Measurements from ENCODE around the gene CCDC192. TPM values are rescaled to one million over a fixed set of nuclear protein-coding genes. Genes with fewer than 3 reads are reported as not detected.
A peak's percentile ranks its signal among the peaks of the same experiment; 100 is the strongest.

CCDC192 gene
- total and polyA plus RNA-seq, 5 experiments from 2014 or later: not detected

DNA sequence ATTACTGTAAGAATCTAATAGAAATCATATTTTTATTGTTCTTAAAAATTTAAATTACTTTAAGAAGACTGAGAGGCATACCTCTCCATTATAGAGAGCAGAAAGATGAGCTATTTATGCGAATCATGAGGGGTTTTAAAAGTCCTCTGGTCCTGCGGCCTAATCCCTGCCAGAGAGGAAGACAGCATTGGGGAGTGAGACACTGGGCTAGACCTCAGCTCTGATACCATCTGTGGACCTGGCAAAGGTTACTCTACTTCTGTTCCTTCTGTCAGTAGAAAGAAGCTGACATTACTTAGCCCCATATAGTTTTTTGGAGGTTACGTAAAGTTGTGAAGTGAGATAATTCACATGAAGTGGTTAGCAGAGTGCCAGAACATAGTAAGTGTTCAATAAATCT, 103.6 kb downstream of the CCDC192 start:
- Mint-ChIP-seq H3K9me3 (no peaks in the 10 kb centered on the region), H3K4me1 (no peaks in the 10 kb centered on the region), H3K27me3 (peaks cover 0 to 9% (median 0%) of the 10 kb centered on the region in 5 donors), H3K4me3 (no peak overlapping the region), H3K36me3 (no peaks in the 10 kb centered on the region), H3K27ac (no peak overlapping the region)
- POLR2A ChIA-PET: no interaction called here
- no peak for ATAC-seq
- no peak for DNase-seq

DNA sequence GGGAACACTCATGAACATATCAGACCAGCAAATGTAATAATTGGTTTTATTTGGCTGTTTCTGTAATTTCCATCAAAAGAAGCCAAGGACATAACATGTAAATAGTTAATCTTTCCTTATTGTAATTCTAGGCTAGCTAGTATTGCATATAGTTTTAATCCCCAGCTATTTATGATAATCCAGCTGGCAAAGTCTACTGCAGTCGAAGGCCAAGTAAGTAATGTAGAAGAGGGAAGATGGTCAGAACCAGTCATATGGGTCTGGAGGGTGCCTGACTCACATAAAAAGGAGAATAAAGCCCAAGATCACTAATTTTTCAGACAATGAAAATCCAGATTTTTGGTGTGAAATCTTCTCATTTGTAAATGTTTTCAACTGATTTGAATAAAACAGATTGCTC, 106.3 kb downstream of the CCDC192 start:
- no peak overlapping the region for H3K27ac Mint-ChIP-seq
- H3K36me3 Mint-ChIP-seq: no peaks in the 10 kb centered on the region
- POLR2A ChIA-PET: no interaction called here
- H3K9me3 Mint-ChIP-seq: peaks cover 0 to 2% (median 0%) of the 10 kb centered on the region in 9 donors
- no peak overlapping the region for H3K4me3 Mint-ChIP-seq
- DNase-seq (no peak), ATAC-seq (no peak)
- no peaks in the 10 kb centered on the region for H3K4me1 Mint-ChIP-seq
- peaks cover 2 to 20% (median 10%) of the 10 kb centered on the region in 5 donors for H3K27me3 Mint-ChIP-seq

DNA sequence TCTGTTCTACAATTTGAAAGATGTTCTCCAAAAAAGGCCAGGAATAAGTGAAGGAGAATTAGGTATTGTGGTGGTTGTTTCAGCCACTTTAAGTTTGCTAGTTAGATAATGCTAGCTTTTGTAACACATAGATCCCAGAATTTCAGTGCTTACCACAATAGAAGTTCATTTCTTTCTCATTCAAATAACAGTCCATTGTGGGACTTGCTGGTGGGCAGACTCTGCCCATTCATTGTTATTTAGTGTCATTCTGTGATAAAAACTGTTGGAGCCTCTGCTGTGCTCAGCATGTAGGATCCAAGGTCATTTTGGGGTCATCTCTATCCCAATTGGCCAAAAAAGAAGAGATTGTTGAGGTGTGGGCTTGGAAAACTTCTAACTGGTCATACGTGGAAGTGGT, 106.8 kb downstream of the CCDC192 start:
- no peaks in the 10 kb centered on the region for H3K36me3 Mint-ChIP-seq
- POLR2A ChIA-PET: no interaction called here
- DNase-seq: no peak
- ATAC-seq: no peak
- H3K9me3 Mint-ChIP-seq: peaks cover 0 to 2% (median 0%) of the 10 kb centered on the region in 9 donors
- no peak overlapping the region for H3K4me3 Mint-ChIP-seq
- peaks cover 2 to 24% (median 11%) of the 10 kb centered on the region in 5 donors for H3K27me3 Mint-ChIP-seq
- H3K4me1 Mint-ChIP-seq: no peaks in the 10 kb centered on the region
- no peak overlapping the region for H3K27ac Mint-ChIP-seq

DNA sequence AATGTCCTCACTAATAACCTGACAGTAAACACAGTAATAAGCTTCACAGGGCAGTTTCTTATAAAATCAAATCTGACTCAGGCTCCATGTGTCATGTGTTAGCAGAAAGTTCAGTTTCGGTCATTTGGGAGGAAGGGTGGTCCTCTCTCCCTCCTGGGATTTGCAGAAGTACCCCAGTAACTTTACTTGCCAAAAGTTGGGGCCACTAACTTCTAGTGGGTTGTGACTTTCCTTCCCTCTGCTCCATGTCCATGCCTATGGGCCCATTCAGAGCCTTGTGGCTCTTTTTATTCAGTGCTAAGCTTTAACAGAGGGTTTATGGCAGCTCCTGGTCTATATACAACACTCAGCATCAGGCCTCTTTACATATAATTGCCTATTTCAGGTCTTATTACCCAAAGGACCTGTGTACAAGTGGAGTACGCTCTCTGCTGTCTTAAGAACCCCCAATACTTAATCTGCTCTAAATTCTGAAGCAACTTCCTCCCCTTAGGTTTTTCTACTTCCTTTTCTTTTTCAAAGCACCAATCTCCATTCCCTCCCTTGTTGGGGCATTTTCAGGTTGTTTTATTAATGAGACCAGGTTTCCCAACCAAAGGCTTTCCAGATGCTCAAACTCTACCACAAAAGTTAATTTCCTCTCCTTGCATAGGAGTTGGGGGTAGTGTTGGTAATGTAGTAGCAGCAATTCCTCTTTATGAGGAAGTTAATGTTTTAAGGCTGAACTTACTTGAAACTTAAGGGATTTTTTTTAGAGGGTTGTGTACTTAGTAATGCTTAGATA, 107.7 kb downstream of the CCDC192 start:
- Mint-ChIP-seq H3K36me3 (no peaks in the 10 kb centered on the region), H3K9me3 (peaks cover 0 to 2% (median 0%) of the 10 kb centered on the region in 9 donors), H3K4me3 (no peak overlapping the region)

GRCh38 chr5:127812570-127812969, 109.4 kb downstream of the CCDC192 start:
- Mint-ChIP-seq H3K27ac (no peak overlapping the region), H3K4me1 (no peaks in the 10 kb centered on the region), H3K36me3 (no peaks in the 10 kb centered on the region), H3K4me3 (no peak overlapping the region), H3K9me3 (peaks cover 0 to 2% (median 0%) of the 10 kb centered on the region in 9 donors), H3K27me3 (peaks cover 2 to 34% (median 12%) of the 10 kb centered on the region in 5 donors)
- DNase-seq (no peak), ATAC-seq (no peak)
- POLR2A ChIA-PET: no interaction called here

More for the DNA sequence above, 107.7 kb downstream of the CCDC192 start:
- H3K27ac Mint-ChIP-seq: no peak overlapping the region
- peaks cover 2 to 33% (median 13%) of the 10 kb centered on the region in 5 donors for H3K27me3 Mint-ChIP-seq
- H3K4me1 Mint-ChIP-seq: no peaks in the 10 kb centered on the region
- DNase-seq (no peak), ATAC-seq (no peak)
- POLR2A ChIA-PET: no interaction called here

- H3K4me3 Mint-ChIP-seq: no peak overlapping the region
- H3K36me3 Mint-ChIP-seq: no peaks in the 10 kb centered on the region
- no peaks in the 10 kb centered on the region for H3K4me1 Mint-ChIP-seq
- H3K27ac Mint-ChIP-seq: peak overlapping the region in 1 of 10 donors; percentile 13
- peaks cover 0 to 2% (median 0%) of the 10 kb centered on the region in 9 donors for H3K9me3 Mint-ChIP-seq
- no peak for ATAC-seq
- DNase-seq: no peak
- POLR2A ChIA-PET: no interaction called here
- peaks cover 2 to 43% (median 11%) of the 10 kb centered on the region in 5 donors for H3K27me3 Mint-ChIP-seq
Observed at GRCh38 chr5:127813633-127814587, 110.7 kb downstream of the CCDC192 start.

DNA sequence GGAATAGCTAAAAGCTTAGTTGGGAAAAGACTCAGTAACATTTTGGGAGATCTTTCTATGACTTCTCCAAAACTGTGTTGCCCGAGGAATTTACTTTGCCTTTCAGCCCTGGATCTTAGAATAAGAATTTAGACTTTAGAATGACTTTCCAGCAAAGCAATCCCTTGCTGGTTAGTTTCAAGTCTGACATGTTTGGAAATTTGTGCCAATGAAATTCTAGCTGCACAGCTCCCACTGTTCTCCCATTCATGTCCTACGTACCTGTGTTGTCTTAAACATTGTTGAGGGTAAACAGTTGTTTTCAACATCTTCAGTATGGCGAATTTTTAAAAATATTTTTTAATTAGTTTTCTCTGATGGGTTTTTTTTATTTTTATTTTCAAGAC, 111.4 kb downstream of the CCDC192 start:
- no peak overlapping the region for H3K27ac Mint-ChIP-seq
- no peaks in the 10 kb centered on the region for H3K4me1 Mint-ChIP-seq
- no peak for ATAC-seq
- DNase-seq: no peak
- H3K36me3 Mint-ChIP-seq: no peaks in the 10 kb centered on the region
- POLR2A ChIA-PET: no interaction called here
- peaks cover 2 to 49% (median 11%) of the 10 kb centered on the region in 5 donors for H3K27me3 Mint-ChIP-seq
- H3K9me3 Mint-ChIP-seq: peaks cover 0 to 2% (median 0%) of the 10 kb centered on the region in 9 donors
- no peak overlapping the region for H3K4me3 Mint-ChIP-seq

DNA sequence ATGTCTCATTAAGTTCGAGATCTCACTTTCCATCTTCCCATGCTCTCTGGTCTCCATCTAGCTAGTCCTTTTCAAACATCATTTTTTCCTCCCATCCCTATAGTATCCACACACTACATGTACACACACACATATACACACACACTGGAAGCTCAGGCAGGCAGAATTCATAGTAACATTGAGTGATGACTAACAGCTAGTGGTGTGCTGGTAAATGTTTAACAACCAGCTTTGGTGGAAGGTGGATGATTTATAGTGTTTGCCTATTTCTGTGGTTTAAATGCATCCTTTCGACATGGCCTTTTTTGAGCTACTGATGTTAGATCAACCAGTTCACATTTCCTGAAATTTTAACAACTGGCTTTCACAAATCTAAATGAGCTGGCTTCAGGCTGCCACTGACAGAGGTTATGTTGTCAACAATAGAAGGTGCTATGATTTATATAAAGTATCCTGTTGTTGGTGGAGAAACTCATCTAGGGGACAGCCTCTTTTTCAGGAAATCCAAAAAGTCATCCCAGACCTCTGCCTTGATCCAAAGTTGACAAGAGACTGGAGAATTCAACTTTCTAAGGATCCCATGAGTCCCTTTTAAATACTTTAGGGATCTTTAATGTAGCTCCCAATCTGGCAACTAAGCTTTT, 117.8 kb downstream of the CCDC192 start:
- POLR2A ChIA-PET: no interaction called here
- no peak overlapping the region for H3K27ac Mint-ChIP-seq
- H3K4me1 Mint-ChIP-seq: no peaks in the 10 kb centered on the region
- H3K4me3 Mint-ChIP-seq: no peak overlapping the region
- no peak for ATAC-seq
- DNase-seq: no peak
- peaks cover 2 to 15% (median 2%) of the 10 kb centered on the region in 5 donors for H3K27me3 Mint-ChIP-seq
- no peaks in the 10 kb centered on the region for H3K9me3 Mint-ChIP-seq
- no peaks in the 10 kb centered on the region for H3K36me3 Mint-ChIP-seq

- H3K27me3 Mint-ChIP-seq: peaks cover 2 to 15% (median 3%) of the 10 kb centered on the region in 5 donors
- no peak overlapping the region for H3K4me3 Mint-ChIP-seq
- no peak overlapping the region for H3K27ac Mint-ChIP-seq
- no peaks in the 10 kb centered on the region for H3K9me3 Mint-ChIP-seq
- DNase-seq: no peak
- POLR2A ChIA-PET: no interaction called here
- no peaks in the 10 kb centered on the region for H3K36me3 Mint-ChIP-seq
- no peak for ATAC-seq
- no peaks in the 10 kb centered on the region for H3K4me1 Mint-ChIP-seq
Observed at GRCh38 chr5:127821896-127822295, 118.7 kb downstream of the CCDC192 start.

- DNase-seq (no peak), ATAC-seq (no peak)
- Mint-ChIP-seq H3K9me3 (no peaks in the 10 kb centered on the region), H3K27ac (no peak overlapping the region), H3K27me3 (peaks cover 5 to 24% (median 11%) of the 10 kb centered on the region in 5 donors), H3K4me1 (no peaks in the 10 kb centered on the region), H3K4me3 (no peak overlapping the region), H3K36me3 (no peaks in the 10 kb centered on the region)
- POLR2A ChIA-PET: no interaction called here
Observed at GRCh38 chr5:127824126-127824525, 120.9 kb downstream of the CCDC192 start.

DNA sequence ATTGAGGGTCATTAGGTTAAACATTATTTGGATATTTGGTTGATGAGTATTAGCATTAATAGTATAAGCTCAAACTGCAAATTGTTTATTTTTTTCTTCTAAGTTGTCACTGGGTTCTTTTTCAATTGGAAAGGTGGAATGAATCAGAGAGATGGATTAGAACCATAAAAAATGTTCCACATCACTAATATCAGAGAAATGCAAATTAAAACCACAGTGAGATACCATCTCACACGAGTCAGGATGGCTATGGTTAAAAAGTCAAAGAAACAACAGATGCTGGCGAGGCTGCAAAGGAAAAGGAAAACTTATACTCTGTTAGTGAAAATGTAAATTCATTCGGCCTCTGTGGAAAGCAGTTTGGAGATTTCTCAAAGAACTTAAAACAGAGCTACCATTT, 122.8 kb downstream of the CCDC192 start:
- H3K27me3 Mint-ChIP-seq: peaks cover 5 to 21% (median 11%) of the 10 kb centered on the region in 5 donors
- H3K4me1 Mint-ChIP-seq: no peaks in the 10 kb centered on the region
- no peaks in the 10 kb centered on the region for H3K36me3 Mint-ChIP-seq
- no peaks in the 10 kb centered on the region for H3K9me3 Mint-ChIP-seq
- no peak for DNase-seq
- POLR2A ChIA-PET: no interaction called here
- peak overlapping the region in 1 of 10 donors; percentile 14 for H3K27ac Mint-ChIP-seq
- ATAC-seq: no peak
- no peak overlapping the region for H3K4me3 Mint-ChIP-seq

DNA sequence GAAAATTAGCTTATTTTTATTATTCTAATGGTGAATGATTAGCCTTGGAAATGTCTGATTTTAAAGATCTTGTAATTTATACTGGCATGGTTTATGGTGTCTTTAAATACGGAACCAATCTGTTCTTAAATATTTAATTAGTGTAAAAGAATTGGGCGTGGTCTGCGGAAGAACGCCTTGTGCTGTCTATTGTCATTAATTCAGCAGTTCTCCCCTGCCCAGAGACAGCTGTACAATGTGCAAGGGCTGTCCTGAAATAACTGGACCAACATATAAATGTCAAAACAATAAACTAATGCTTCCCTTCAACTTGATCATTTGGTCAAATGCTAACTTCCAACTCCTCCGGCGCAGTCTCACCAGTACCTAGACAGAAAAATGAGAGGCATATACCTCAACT, 124.3 kb downstream of the CCDC192 start:
- Mint-ChIP-seq H3K36me3 (no peaks in the 10 kb centered on the region), H3K9me3 (no peaks in the 10 kb centered on the region), H3K27ac (no peak overlapping the region), H3K4me3 (no peak overlapping the region), H3K27me3 (peaks cover 3 to 21% (median 13%) of the 10 kb centered on the region in 5 donors), H3K4me1 (no peaks in the 10 kb centered on the region)
- POLR2A ChIA-PET: no interaction called here
- DNase-seq (no peak), ATAC-seq (no peak)

GRCh38 chr5:127830157-127830556, 127.0 kb downstream of the CCDC192 start:
- POLR2A ChIA-PET: no interaction called here
- no peaks in the 10 kb centered on the region for H3K4me1 Mint-ChIP-seq
- H3K27ac Mint-ChIP-seq: no peak overlapping the region
- DNase-seq (no peak), ATAC-seq (no peak)
- H3K9me3 Mint-ChIP-seq: no peaks in the 10 kb centered on the region
- H3K27me3 Mint-ChIP-seq: peaks cover 3 to 21% (median 14%) of the 10 kb centered on the region in 5 donors
- H3K4me3 Mint-ChIP-seq: no peak overlapping the region
- no peaks in the 10 kb centered on the region for H3K36me3 Mint-ChIP-seq

Data from naive thymus-derived CD8-positive, alpha-beta T cell (primary cell).